Kidney capillary endothelial cell (primary cell): ENCODE data around the gene AGBL4.

Source experiments
- DNase-seq: peaks from one replicate; pipeline ENCODE4 v3.0.0-alpha.2; 2018; ENCODE audit warnings: low spot score

The AGBL4 gene

GRCh38 chr1:48679859-48680258 is 1343.9 kb downstream of the AGBL4 start:
- no peak for DNase-seq

- no peak for DNase-seq
These were observed 1344.8 kb downstream of the AGBL4 start for GRCh38 chr1:48678710-48679505.

GRCh38 chr1:48677306-48678287 is 1346.2 kb downstream of the AGBL4 start:
- peak; percentile 51 for DNase-seq

GRCh38 chr1:48676822-48677221 is 1346.9 kb downstream of the AGBL4 start:
- DNase-seq, result no peak

GRCh38 chr1:48676376-48676775 is 1347.4 kb downstream of the AGBL4 start:
- no peak for DNase-seq

- DNase-seq, result no peak
These were observed 1348.5 kb downstream of the AGBL4 start for GRCh38 chr1:48675251-48675650.

- peak; percentile 5 for DNase-seq
These were observed 1349.1 kb downstream of the AGBL4 start for GRCh38 chr1:48674641-48675040.

GRCh38 chr1:48673332-48674105 is 1350.2 kb downstream of the AGBL4 start:
- no peak for DNase-seq

- no peak for DNase-seq
These were observed 1352.2 kb downstream of the AGBL4 start for GRCh38 chr1:48671578-48671977.

- no peak for DNase-seq
These were observed 1353.3 kb downstream of the AGBL4 start for GRCh38 chr1:48670234-48671020.

- no peak for DNase-seq
These were observed 1355.4 kb downstream of the AGBL4 start for GRCh38 chr1:48668339-48668738.

GRCh38 chr1:48667782-48668181 is 1356.0 kb downstream of the AGBL4 start:
- DNase-seq, result no peak

- no peak for DNase-seq
These were observed 1357.9 kb downstream of the AGBL4 start for GRCh38 chr1:48665708-48666407.

GRCh38 chr1:48661726-48662463 is 1361.9 kb downstream of the AGBL4 start:
- DNase-seq, result no peak

GRCh38 chr1:48659801-48660200 is 1364.0 kb downstream of the AGBL4 start:
- DNase-seq, result no peak

GRCh38 chr1:48657413-48657812 is 1366.3 kb downstream of the AGBL4 start:
- no peak for DNase-seq

- no peak for DNase-seq
These were observed 1369.0 kb downstream of the AGBL4 start for GRCh38 chr1:48654606-48655210.

GRCh38 chr1:48652334-48652733 is 1371.4 kb downstream of the AGBL4 start:
- DNase-seq, result no peak

- no peak for DNase-seq
These were observed 1373.9 kb downstream of the AGBL4 start for GRCh38 chr1:48649880-48650279.

GRCh38 chr1:48645883-48646282 is 1377.9 kb downstream of the AGBL4 start:
- DNase-seq, result no peak
